SJCRH30 (cell line): ENCODE results near the gene NADSYN1. TPM values are rescaled to one million over a fixed set of nuclear protein-coding genes. Genes with fewer than 3 reads are reported as not detected.

ENCODE experiments used
- DNase-seq, 2 experiments: peaks; one replicate each; pipeline ENCODE4 v3.0.0-alpha.2; 2015 to 2020
- H3K27ac ChIP-seq: fragments of 250-450 bp; sonication (Bioruptor Pico); 2 replicates; pipeline ENCODE4 v1.5.1; 2020; ENCODE audit warnings: mild to moderate bottlenecking, moderate library complexity
- H3K27me3 ChIP-seq: fragments of 250-450 bp; sonication (Bioruptor Pico); 2 replicates; pipeline ENCODE4 v1.5.1; 2020; ENCODE audit warnings: mild to moderate bottlenecking, moderate library complexity
- H3K36me3 ChIP-seq: fragments of 250-450 bp; sonication (Bioruptor Pico); 2 replicates; pipeline ENCODE4 v1.5.1; 2020; ENCODE audit warnings: mild to moderate bottlenecking, moderate library complexity
- H3K4me1 ChIP-seq: fragments of 250-450 bp; sonication (Bioruptor Pico); 2 replicates; pipeline ENCODE4 v1.5.1; 2020; ENCODE audit warnings: mild to moderate bottlenecking, moderate library complexity
- H3K4me3 ChIP-seq: fragments of 250-450 bp; sonication (Bioruptor Pico); 2 replicates; pipeline ENCODE4 v1.5.1; 2020; ENCODE audit warnings: mild to moderate bottlenecking, moderate library complexity
- H3K9me3 ChIP-seq: fragments of 250-450 bp; sonication (Bioruptor Pico); replicated peaks from 2 replicates; pipeline ENCODE4 v1.5.1; 2020; ENCODE audit warnings: mild to moderate bottlenecking, moderate library complexity
- total RNA-seq: library from RNA; depleted of rRNA; stranded (reverse); fragments of >200 nt; shearing (Covaris generic); gene quantifications from 2 replicates; pipeline ENCODE4 v1.2.3, GENCODE V29; 2014

Gene NADSYN1
- total RNA-seq, 1 experiment from 2014 or later = 18.0 TPM

DNA sequence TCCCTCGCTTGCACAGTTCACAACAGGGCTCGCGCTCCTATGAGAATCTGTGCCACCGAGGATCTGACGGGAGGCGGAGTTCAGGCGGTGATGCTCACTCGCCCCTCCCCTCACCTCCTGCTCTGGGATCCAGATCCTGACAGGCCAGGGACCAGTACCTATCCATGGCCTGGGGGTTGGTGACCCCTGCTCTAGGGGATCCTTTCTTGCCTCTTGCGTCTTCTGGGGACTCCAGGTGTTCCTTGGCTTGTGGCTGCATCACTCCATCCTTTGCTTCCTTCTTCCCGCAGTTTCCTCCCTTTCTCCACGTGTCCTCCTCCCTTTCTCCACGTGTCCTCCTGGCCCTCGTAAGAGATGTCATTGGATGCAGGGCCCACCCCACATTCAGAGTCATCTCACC, 43.4 kb downstream of the NADSYN1 start:
- DNase-seq = no peak

DNA sequence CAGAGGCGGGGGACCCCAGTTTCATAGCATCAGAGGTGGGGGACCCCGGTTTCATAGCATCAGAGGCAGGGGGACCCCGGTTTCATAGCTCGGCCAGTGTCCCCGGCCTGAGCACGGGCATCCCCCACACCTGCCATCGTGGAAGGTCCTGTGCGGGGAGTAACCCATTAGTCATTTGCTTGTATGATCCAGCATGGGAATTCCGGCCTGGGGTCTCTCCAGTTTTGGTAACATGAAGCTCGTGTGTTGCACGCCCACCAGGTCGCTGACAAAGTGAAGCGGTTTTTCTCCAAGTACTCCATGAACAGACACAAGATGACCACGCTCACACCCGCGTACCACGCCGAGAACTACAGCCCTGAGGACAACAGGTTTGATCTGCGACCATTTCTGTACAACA, 45.1 kb downstream of the NADSYN1 start:
- Histone ChIP-seq H3K27ac (no peak overlapping the region), H3K9me3 (no peaks in the 10 kb centered on the region), H3K4me1 (no peaks in the 10 kb centered on the region), H3K4me3 (no peak overlapping the region), H3K27me3 (no peaks in the 10 kb centered on the region), H3K36me3 (peaks cover 5% of the 10 kb centered on the region; the same call in 1 of the 2 replicates)
- DNase-seq = no peak

More for the DNA sequence above, 43.4 kb downstream of the NADSYN1 start:
- H3K9me3 ChIP-seq = no peaks in the 10 kb centered on the region
- peaks cover 5% of the 10 kb centered on the region; the same call in 1 of the 2 replicates for H3K36me3 ChIP-seq
- no peaks in the 10 kb centered on the region for H3K4me1 ChIP-seq
- no peak overlapping the region for H3K4me3 ChIP-seq
- H3K27me3 ChIP-seq = no peaks in the 10 kb centered on the region
- no peak overlapping the region for H3K27ac ChIP-seq

DNA sequence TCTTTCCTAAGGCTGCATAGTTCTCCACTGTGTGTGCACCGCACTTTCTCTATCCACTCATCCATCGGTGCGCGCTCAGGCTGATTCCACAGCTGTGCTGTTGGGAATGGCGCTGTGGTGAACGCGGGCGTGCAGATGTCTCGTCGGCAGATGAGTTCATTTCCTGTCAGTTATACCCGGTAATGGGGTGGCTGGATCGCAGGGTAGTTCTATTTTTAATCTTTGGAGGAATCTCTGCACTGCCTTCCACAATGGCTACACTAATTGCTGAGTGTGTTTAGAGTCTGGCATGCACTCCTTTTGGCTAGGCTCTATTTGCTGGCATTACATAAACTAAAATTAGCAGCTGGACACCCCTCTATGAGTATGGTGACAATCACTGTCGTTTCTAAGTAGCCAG, 46.1 kb downstream of the NADSYN1 start:
- no peak overlapping the region for H3K4me3 ChIP-seq
- no peaks in the 10 kb centered on the region for H3K9me3 ChIP-seq
- no peaks in the 10 kb centered on the region for H3K4me1 ChIP-seq
- H3K36me3 ChIP-seq = peaks cover 5% of the 10 kb centered on the region; the same call in 1 of the 2 replicates
- DNase-seq = no peak
- no peaks in the 10 kb centered on the region for H3K27me3 ChIP-seq
- no peak overlapping the region for H3K27ac ChIP-seq

DNA sequence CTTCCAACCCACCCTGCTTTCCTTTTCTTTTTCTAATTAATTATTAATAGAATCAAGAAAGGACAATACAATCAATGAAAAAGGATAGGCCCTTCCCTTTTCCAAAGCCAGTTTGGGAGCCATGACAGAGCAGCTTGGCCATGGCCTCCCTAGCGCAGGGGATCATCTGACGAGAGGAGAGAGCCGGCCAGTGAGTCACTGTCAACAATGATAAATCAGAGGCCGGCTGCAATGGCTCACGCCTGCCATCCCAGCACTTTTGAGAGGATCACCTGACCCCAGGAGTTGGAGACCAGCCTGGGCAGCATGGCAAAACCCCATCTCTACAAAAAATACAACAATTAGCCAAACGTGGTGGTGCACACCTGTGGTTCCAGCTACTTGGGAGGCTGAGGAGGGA, 46.5 kb downstream of the NADSYN1 start:
- no peak for DNase-seq
- Histone ChIP-seq H3K4me1 (no peaks in the 10 kb centered on the region), H3K27me3 (no peaks in the 10 kb centered on the region), H3K36me3 (peaks cover 5% of the 10 kb centered on the region; the same call in 1 of the 2 replicates), H3K27ac (no peak overlapping the region), H3K9me3 (no peaks in the 10 kb centered on the region), H3K4me3 (no peak overlapping the region)

DNA sequence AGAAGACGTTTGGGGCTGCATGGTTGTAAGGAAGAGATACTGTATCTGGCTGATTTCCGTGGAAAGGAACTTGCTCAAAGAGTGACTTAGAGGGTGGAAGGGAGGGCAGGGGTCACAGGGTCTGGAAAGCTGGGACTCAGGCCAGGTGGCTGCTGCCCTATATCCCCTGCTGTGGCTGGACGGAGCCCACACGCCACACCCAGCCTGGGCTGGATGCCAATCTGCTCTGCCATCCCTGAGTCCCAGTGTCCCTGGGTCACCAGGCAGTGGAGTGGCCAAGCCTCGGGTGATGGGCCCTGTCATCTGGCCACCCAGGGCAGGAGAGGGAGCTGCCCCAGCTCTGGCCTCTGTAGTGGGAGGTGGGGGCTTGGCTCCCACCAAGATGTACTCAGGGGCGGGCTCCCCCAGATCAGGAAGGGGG, 47.6 kb downstream of the NADSYN1 start:
- DNase-seq = no peak
- Histone ChIP-seq H3K27me3 (no peaks in the 10 kb centered on the region), H3K4me1 (no peaks in the 10 kb centered on the region), H3K27ac (no peak overlapping the region), H3K9me3 (no peaks in the 10 kb centered on the region), H3K36me3 (0 out of 2 replicates have a peak, but pooled peaks cover 5% of the 10 kb centered on the region), H3K4me3 (no peak overlapping the region)

DNA sequence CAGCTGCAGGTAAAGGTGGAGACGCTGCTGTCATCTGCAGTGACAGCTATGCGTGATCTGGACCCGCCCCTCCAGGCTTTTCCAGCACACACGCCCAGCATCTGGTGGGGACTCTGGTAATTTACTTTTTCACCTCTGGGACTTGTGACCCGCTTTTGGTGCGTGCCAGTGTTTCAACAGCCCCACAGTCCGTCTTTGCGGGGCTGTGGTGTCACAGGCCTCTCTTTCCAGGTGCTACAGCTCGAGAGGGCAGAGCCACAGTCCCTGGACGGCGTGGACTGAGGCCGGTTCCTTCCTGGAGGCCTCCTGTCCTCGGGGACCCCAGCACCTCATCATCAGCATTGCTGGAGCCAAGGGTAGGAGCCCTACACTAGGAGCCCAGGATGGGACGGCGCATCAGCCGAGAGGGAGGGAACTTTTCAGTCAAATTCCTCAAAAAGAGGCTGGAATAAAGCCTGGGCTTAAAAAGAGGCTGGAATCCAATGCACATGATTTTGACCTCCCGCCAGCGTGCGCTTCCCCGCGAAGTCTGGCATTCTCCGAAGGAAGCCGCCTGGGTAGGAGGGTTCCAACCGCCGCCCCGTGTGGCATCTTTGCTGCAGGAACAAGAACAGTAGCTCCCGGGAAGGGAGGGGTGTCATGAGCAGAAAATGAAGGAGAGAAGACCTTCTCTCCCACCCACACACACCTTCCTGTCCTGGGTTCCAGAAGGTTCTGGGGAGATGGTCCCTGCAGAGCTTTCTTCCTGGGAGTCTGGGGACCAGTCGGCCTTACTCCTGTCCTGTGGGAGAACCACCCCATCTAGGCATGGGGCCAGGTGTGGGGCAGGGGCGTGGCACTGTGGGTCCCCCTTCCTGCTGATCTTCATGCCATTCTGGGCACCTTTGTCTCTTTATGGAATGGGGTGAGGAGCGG, 48.3 kb downstream of the NADSYN1 start:
- Histone ChIP-seq H3K27me3 (no peaks in the 10 kb centered on the region), H3K9me3 (no peaks in the 10 kb centered on the region), H3K4me1 (no peaks in the 10 kb centered on the region), H3K36me3 (0 out of 2 replicates have a peak, but pooled peaks cover 5% of the 10 kb centered on the region), H3K27ac (no peak overlapping the region), H3K4me3 (no peak overlapping the region)
- DNase-seq = no peak

DNA sequence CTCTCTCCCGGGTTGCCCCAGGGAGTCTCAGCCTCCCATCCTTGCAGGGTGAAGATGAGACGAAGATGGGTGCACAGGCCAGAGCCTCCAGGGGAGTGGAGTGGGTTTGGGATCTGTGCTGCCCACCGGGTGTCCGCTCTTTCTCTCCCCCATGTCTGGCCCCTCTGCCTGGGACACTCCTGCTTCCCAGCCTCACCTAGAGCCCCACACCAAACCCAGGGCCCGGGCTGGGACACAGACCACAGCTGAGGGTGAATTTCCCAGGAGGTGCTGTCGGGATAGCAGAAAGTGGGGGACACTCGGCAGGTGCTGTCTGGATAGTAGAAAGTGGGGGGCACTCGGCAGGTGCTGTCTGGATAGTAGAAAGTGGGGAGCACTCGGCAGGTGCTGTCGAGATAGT, 49.0 kb downstream of the NADSYN1 start:
- Histone ChIP-seq H3K9me3 (no peaks in the 10 kb centered on the region), H3K4me1 (no peaks in the 10 kb centered on the region)
- no peak for DNase-seq

DNA sequence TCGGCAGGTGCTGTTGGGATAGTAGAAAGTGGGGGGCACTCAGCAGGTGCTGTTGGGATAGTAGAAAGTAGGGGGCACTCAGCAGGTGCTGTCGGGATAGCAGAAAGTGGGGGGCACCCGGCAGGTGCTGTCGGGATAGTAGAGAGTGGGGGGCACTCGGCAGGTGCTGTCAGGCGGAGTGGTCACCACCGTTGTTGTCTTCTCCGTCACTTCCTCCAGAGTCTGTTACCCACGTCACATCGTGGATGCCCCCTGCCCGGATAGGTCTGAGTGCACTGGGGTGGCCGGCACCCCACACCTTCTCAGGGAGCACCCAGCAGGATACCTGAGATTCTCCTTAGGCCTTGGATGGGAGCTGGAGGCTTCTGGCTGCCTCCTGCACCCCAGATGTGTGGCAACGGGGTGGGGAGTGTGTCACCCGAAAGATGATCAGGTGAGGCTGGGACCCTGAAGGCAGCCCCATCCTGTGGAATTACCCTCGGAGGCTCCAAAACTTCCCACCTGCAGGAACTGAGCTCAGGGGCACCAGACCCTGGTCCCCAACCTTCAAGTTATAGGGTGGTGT, 50.0 kb downstream of the NADSYN1 start:
- no peaks in the 10 kb centered on the region for H3K9me3 ChIP-seq
- H3K27ac ChIP-seq = no peak overlapping the region
- H3K27me3 ChIP-seq = no peaks in the 10 kb centered on the region
- no peak overlapping the region for H3K4me3 ChIP-seq
- no peak for DNase-seq
- H3K4me1 ChIP-seq = no peaks in the 10 kb centered on the region
- H3K36me3 ChIP-seq = 0 out of 2 replicates have a peak, but pooled peaks cover 5% of the 10 kb centered on the region

More for the DNA sequence above, 49.0 kb downstream of the NADSYN1 start:
- H3K27me3 ChIP-seq = no peaks in the 10 kb centered on the region
- 0 out of 2 replicates have a peak, but pooled peaks cover 5% of the 10 kb centered on the region for H3K36me3 ChIP-seq
- no peak overlapping the region for H3K4me3 ChIP-seq
- H3K27ac ChIP-seq = no peak overlapping the region

DNA sequence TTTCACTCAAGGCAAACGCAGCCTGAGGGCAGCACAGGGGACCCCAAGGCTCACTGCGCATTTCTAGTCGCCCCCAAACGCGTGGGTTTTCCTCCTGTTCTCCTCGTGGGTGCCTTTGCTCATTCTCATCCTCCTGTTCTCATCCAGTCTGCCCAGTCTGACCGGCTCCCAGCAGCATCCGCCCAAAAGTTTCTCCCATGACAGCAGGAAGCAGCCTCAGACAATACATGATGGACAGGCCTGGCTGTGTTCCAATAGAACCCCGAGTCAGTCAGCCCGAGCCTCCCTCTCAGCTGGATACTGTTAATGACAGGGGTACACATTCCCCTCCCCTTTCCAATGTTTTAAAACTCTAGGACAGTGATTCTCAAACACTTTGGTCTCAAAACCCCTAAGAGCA, 51.5 kb downstream of the NADSYN1 start:
- DNase-seq = no peak
- no peak overlapping the region for H3K4me3 ChIP-seq
- H3K4me1 ChIP-seq = no peaks in the 10 kb centered on the region; the same call in 1 of the 2 replicates
- no peak overlapping the region for H3K27ac ChIP-seq
- 0 out of 2 replicates have a peak, but pooled peaks cover 5% of the 10 kb centered on the region for H3K36me3 ChIP-seq
- H3K9me3 ChIP-seq = no peaks in the 10 kb centered on the region
- H3K27me3 ChIP-seq = no peaks in the 10 kb centered on the region

DNA sequence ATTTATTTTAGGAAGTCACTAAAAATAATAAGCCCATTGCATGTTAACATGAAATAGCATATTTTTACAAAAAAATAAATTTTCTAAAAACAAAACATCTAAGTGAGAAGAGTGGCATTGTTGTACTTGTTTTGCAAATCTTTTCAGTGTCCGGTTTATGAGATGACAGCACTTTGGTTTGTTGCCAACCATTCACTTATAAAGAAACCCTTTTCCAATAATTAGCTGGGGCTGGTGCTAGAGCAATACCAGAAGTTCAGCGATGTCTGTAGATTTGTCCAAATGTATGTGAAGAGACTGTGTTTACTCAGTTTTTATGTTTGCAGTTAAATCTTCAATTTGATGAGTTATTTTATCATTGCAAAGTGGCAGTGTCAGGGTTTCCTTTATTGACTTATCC, 52.0 kb downstream of the NADSYN1 start:
- Histone ChIP-seq H3K36me3 (0 out of 2 replicates have a peak, but pooled peaks cover under 1% of the 10 kb centered on the region), H3K27me3 (no peaks in the 10 kb centered on the region), H3K4me3 (no peak overlapping the region), H3K27ac (no peak overlapping the region), H3K4me1 (no peaks in the 10 kb centered on the region; the same call in 1 of the 2 replicates), H3K9me3 (no peaks in the 10 kb centered on the region)
- DNase-seq = no peak

DNA sequence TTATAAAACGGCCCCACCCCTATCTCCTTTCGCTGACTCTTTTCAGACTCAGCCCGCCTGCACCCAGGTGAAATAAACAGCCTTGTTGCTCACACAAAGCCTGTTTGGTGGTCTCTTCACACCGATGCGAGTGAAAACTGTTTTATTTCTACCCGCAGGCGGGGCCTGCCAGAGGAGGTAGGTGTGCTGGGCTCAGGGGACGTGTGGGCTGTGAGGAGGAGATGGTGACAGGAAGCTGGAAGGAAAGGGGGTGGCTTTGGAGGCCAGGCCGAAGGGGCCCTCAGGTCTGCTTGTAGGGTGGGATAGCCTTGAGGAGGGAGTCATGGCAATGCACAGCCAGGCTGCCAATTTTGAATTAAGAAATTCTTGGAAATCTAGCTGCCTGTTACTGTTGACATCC, 52.8 kb downstream of the NADSYN1 start:
- Histone ChIP-seq H3K9me3 (no peaks in the 10 kb centered on the region), H3K27ac (no peak overlapping the region), H3K27me3 (no peaks in the 10 kb centered on the region), H3K4me3 (no peak overlapping the region), H3K36me3 (no peaks in the 10 kb centered on the region), H3K4me1 (no peaks in the 10 kb centered on the region; the same call in 1 of the 2 replicates)
- DNase-seq = no peak

DNA sequence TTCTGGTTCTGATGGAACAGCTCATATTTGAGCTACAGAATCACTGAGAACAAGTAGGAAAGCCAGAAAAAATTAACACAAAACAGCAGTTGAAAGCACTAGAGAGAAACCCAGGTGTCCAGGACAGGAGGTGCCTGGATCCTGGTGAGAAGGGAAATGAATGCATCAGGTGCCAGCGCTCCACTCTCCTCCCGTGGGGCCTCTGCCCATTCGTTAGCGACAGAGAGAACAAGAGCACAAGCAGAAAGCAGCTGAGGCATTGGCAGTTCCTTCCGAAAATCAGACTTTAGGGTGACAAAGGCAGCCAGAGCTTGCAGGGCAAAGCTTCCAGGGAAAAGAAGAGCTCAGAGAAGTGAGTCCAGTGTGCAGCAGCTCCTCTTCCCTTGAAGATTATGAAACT, 54.1 kb downstream of the NADSYN1 start:
- Histone ChIP-seq H3K9me3 (no peaks in the 10 kb centered on the region), H3K27me3 (no peaks in the 10 kb centered on the region), H3K27ac (no peak overlapping the region), H3K4me1 (no peaks in the 10 kb centered on the region; the same call in 1 of the 2 replicates), H3K4me3 (no peak overlapping the region), H3K36me3 (no peaks in the 10 kb centered on the region)
- no peak for DNase-seq

DNA sequence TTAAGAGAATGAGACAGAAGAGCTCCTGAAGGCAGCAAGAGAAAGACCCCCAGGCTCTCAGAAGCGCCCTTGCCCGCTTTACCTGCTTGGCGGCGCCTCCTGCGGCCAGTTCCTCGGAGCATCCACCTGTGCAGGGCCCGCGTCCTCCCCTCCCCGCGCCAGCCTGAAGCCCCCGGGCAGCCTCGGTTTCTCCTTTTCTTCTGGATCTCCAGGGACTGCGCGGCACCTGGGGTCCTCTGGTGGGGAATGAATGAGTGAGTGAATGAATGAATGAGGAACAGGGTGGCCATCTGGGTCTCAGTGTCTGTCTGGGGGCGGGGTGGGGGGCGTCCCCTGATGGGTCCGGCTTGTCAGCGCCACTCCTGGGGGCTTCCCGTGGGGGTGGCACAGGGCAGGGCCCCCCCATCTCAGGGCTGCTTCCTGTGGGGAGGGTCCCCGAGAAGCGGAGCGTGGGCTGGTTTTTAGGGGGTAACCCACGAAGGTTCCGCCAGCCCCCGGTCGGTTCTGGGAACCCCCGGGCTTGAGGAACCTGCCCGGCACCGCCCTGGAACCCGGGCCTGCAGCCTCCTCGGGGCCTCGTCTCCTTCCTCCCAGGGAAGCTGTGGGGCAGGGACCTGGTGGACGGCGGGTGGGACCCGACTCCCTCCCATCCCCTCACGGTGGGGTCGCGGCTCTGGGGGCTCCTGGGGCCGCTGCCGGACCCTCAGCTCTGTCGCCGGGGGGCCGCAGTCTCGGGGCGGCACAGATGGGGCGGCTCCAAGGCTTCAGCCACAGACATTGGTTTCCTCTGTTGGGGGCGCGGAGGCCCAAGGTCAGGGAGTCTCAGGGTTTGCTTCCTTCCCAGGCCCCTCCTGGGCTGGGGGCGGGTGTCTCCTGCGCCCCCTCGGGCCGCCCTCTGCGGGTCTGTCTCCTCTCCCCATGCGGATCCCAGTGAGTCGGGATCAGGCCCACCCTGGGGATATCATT, 65.8 kb downstream of the NADSYN1 start:
- DNase-seq = no peak
- H3K4me1 ChIP-seq = peaks cover 10% of the 10 kb centered on the region
- no peaks in the 10 kb centered on the region for H3K36me3 ChIP-seq
- H3K9me3 ChIP-seq = no peaks in the 10 kb centered on the region
- H3K27ac ChIP-seq = no peak overlapping the region
- no peaks in the 10 kb centered on the region for H3K27me3 ChIP-seq
- no peak overlapping the region for H3K4me3 ChIP-seq

DNA sequence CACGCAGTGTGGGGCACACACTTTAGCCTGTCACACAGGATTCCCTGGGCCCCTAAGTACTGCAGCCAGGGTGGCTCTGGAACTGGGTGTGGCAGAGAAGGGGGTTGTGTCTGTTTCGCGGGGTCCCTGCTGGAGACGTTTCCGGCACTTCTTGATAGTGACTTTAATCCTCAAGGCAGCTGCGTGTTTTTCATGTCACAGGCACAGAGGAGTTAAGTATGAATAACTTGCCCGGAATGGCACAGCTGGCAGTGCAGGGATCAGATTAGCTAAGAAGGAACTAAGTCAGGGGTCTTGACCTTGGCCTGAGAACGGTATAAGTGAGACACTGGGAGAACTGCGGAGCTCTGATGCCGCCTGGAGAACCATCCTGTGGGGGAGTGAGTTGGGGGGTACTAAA, 66.5 kb downstream of the NADSYN1 start:
- Histone ChIP-seq H3K36me3 (no peaks in the 10 kb centered on the region), H3K27me3 (no peaks in the 10 kb centered on the region), H3K4me1 (peaks cover 10% of the 10 kb centered on the region), H3K9me3 (no peaks in the 10 kb centered on the region), H3K27ac (no peak overlapping the region), H3K4me3 (no peak overlapping the region)
- peak; percentile 34 to 41 for DNase-seq
